K562 (cell line): ENCODE data around the gene IGDCC3. TPM values are rescaled to one million over a fixed set of nuclear protein-coding genes. Genes with fewer than 3 reads are reported as not detected.

ENCODE experiments used
- ATAC-seq: fragments of 200-7000 bp; cut with Tn5 transposase; 3 replicates; pipeline ENCODE4 v1.9.1; 2020; ENCODE audit warnings: moderate library complexity
- BruUV-seq: library from RNA; stranded (reverse); fragments of 400-500 nt; replicated peaks from 2 replicates; lab custom pipeline; 2021; lab: Mats Ljungman, UMichigan
- CTCF ChIA-PET: fragments of 300-600 bp; formaldehyde crosslinking; extraction: SDS; loops from one replicate; lab custom pipeline; 2021; ENCODE audit warnings: low intra/inter-chr PET ratio; lab: Yijun Ruan, JAX
- POLR2A ChIA-PET: fragments of 300-600, 350-650 bp; sonication (Branson Sonifier 250); formaldehyde crosslinking; extraction: SDS; loops from one replicate; lab custom pipeline; 2021; ENCODE audit warnings: antibody characterized with exemption, inconsistent platforms; lab: Yijun Ruan, JAX
- DNase-seq, 4 experiments: peaks; one replicate each; pipeline versions ENCODE4 v3.0.0 to v3.0.0-alpha.2; 2011 to 2018; ENCODE audit warnings: low spot score in 3 of 4, mixed read lengths in 3 of 4; ENCODE audit errors: extremely low read depth in 1 of 4
- FAIRE-seq: peaks from 2 replicates; lab custom pipeline; 2011; peaks lifted over from hg19 to GRCh38; lab: Jason Lieb, UNC
- H2AFZ ChIP-seq: 2 replicates; pipeline ENCODE4 v1.6.0; 2011; ENCODE audit warnings: low read depth, low read length, control low read depth, inconsistent platforms
- H3K27ac ChIP-seq: fragments of 200-600 bp; 3 replicates; pipeline ENCODE4 v1.8.0; 2011; ENCODE audit warnings: low read depth, mild to moderate bottlenecking, control low read depth, inconsistent platforms, low read length, moderate library complexity, mixed read lengths; ENCODE audit errors: extremely low read depth
- H3K27me3 ChIP-seq, 2 experiments: fragments of 300-600 bp in 1 of 2; 2 replicates in 1 of 2; 3 replicates in 1 of 2; pipeline versions ENCODE4 v1.6.0 to v1.8.0; 2011; ENCODE audit warnings: inconsistent platforms in 2 of 2, low read length in 2 of 2, mild to moderate bottlenecking in 1 of 2, mixed read lengths in 1 of 2, moderate library complexity in 1 of 2; ENCODE audit not compliant: control insufficient read depth in 2 of 2, insufficient read depth in 2 of 2
- H3K36me3 ChIP-seq: fragments of 300-600 bp; 3 replicates; pipeline ENCODE4 v1.8.0; 2011; ENCODE audit warnings: mild to moderate bottlenecking, low read length, inconsistent platforms; ENCODE audit not compliant: control insufficient read depth, insufficient read depth
- H3K4me1 ChIP-seq, 2 experiments: fragments of 200-600 bp in 1 of 2; replicated peaks in 1 of 2; 2 replicates in 1 of 2; 3 replicates in 1 of 2; pipeline versions ENCODE4 v1.5.1 to v1.8.0; 2011; ENCODE audit warnings: inconsistent platforms in 2 of 2, low read length in 2 of 2, mild to moderate bottlenecking in 1 of 2, mixed read lengths in 1 of 2, moderate library complexity in 1 of 2; ENCODE audit not compliant: control insufficient read depth in 2 of 2, insufficient read depth in 2 of 2
- H3K4me2 ChIP-seq: 2 replicates; pipeline ENCODE4 v1.6.1; 2011; ENCODE audit warnings: low read length, control low read depth, inconsistent platforms, mixed read lengths; ENCODE audit not compliant: insufficient read depth
- H3K4me3 ChIP-seq: fragments of 200-600 bp; sonication (generic), shearing (Covaris generic); 2 replicates; pipeline ENCODE4 v1.5.1; 2016; ENCODE audit warnings: control low read depth, inconsistent platforms
- H3K79me2 ChIP-seq: fragments of 200-600 bp; 3 replicates; pipeline ENCODE4 v1.8.0; 2011; ENCODE audit warnings: low read length, inconsistent platforms; ENCODE audit not compliant: control insufficient read depth, insufficient read depth
- H3K9ac ChIP-seq, 2 experiments: 2 replicates each; pipeline versions ENCODE4 v1.6.0 to v1.6.1; 2011; ENCODE audit warnings: low read depth in 2 of 2, low read length in 2 of 2, control low read depth in 1 of 2, inconsistent platforms in 1 of 2, mild to moderate bottlenecking in 1 of 2, mixed read lengths in 1 of 2; ENCODE audit not compliant: insufficient read depth in 1 of 2
- H3K9me1 ChIP-seq: one replicate; pipeline ENCODE4 v1.6.0; 2011; ENCODE audit warnings: inconsistent platforms, mild to moderate bottlenecking, low read length, moderate library complexity; ENCODE audit not compliant: control insufficient read depth, insufficient read depth
- H3K9me3 ChIP-seq: replicated peaks from 2 replicates; pipeline ENCODE4 v1.5.1; 2011; ENCODE audit warnings: low read depth, low read length, inconsistent platforms; ENCODE audit not compliant: control insufficient read depth, insufficient read depth
- H4K20me1 ChIP-seq: replicated peaks from 2 replicates; pipeline ENCODE4 v1.6.1; 2011; ENCODE audit warnings: low read length, inconsistent platforms, mixed read lengths; ENCODE audit not compliant: control insufficient read depth, insufficient read depth
- ASH1L ChIP-seq: fragments of 450-650 bp; IDR thresholded peaks from 2 replicates; pipeline ENCODE4 v1.6.1; 2018; ENCODE audit warnings: borderline replicate concordance, mild to moderate bottlenecking, low read depth; ENCODE audit not compliant: partially characterized antibody
- CEBPG ChIP-seq, 3 experiments: fragments of 200-800 bp in 1 of 3; sonication (Bioruptor generic) in 1 of 3; sonication (generic) in 1 of 3; formaldehyde crosslinking in 1 of 3; IDR thresholded peaks in 2 of 3; conservative IDR thresholded peaks in 1 of 3; 2 replicates each; pipeline versions ENCODE4 v1.6.1 to v1.8.0; 2016 to 2022; ENCODE audit warnings: missing compliant biosample characterization in 2 of 3, missing genetic modification characterization in 2 of 3, mild to moderate bottlenecking in 1 of 3, missing genetic modification reagents in 1 of 3
- HMBOX1 ChIP-seq: sonication (generic); IDR thresholded peaks from 2 replicates; pipeline ENCODE4 v1.6.1; 2016
- KAT7 ChIP-seq: sonication (generic); formaldehyde crosslinking; IDR thresholded peaks from 2 replicates; pipeline ENCODE4 v1.8.0; 2022; ENCODE audit warnings: missing genetic modification reagents, mild to moderate bottlenecking, borderline replicate concordance
- KHSRP ChIP-seq: fragments of 450-650 bp; IDR thresholded peaks from 2 replicates; pipeline ENCODE4 v1.6.1; 2017
- MGA ChIP-seq: fragments of 450-650 bp; IDR thresholded peaks from 2 replicates; pipeline ENCODE4 v1.6.1; 2016; ENCODE audit warnings: mild to moderate bottlenecking, moderate library complexity
- SAP30 ChIP-seq: fragments of 200-600 bp; sonication (generic); IDR thresholded peaks from 2 replicates; pipeline ENCODE4 v1.6.1; 2012; ENCODE audit warnings: borderline replicate concordance, low read depth, mild to moderate bottlenecking, moderate library complexity, low read length, control low read depth, inconsistent platforms; ENCODE audit not compliant: insufficient read depth, poor library complexity, severe bottlenecking
- WGBS: fragments of 100-300 bp; shearing (Covaris generic); methylation state at CpG from one replicate; pipeline ENCODE4 v1.1.6; 2016; ENCODE audit warnings: low coverage, mixed read lengths; ENCODE audit not compliant: insufficient coverage; ENCODE audit errors: missing lambda C conversion rate; 5-methylcytosine and 5-hydroxymethylcytosine counted together
- in situ Hi-C: fragments of 300-500 bp; cut with MboI; formaldehyde crosslinking; loops from 4 replicates; pipeline ENCODE4 v1.15.0; 2018; ENCODE audit warnings: inconsistent platforms, mixed read lengths
- intact Hi-C: fragments of 100-400 bp; cut with micrococcal nuclease; formaldehyde crosslinking; loops from 2 replicates; pipeline ENCODE4 v1.14.2; 2022
- polyA plus RNA-seq, 8 experiments: library from polyadenylated mRNA; depleted of rRNA in 4 of 8; stranded (reverse) in 5 of 8; unstranded in 3 of 8; fragments of >200 nt; fragmentation: Nextera tagmentation in 2 of 8; fragmentation: Illumina TruSeq in 1 of 8; extraction: Ambion mirVana in 2 of 8; extraction: Trizol in 1 of 8; gene quantifications; 2 replicates each; pipeline versions ENCODE4 v1.2.1 to v1.2.3, GENCODE V29; 2011 to 2014; ENCODE audit warnings: inconsistent platforms in 1 of 8, missing spikeins in 1 of 8
- total RNA-seq, 7 experiments: library from RNA; depleted of rRNA in 6 of 7; stranded (reverse); fragments of >200 nt in 6 of 7; fragmentation: Illumina TruSeq in 2 of 7; extraction: Trizol in 2 of 7; gene quantifications; 2 replicates each; pipeline versions ENCODE4 v1.2.1 to v1.2.3, GENCODE V29; 2011 to 2021; ENCODE audit warnings: low replicate concordance in 1 of 7

IGDCC3 gene
- total and polyA plus RNA-seq, 9 of the 15 experiments (the other 6 are each of a cell fraction or from before 2014, with no cell fraction given), result not detected

- BruUV-seq, result no TSS peak
- in situ Hi-C loops (no loop called here), intact Hi-C loops (no loop called here)
- no peak overlapping the region for H3K4me2 ChIP-seq
- peaks cover 4 to 16% of the 10 kb centered on the region in 2 experiments; a peak in 3 of 5 replicates for H3K4me1 ChIP-seq
- no peak overlapping the region for H3K27ac ChIP-seq
- CTCF ChIA-PET, result interaction anchor here (0.5 to 0.6 kb wide), 2 partner anchors 129 to 339 kb away, joined by 3 read pairs; no protein-coding TSS in a partner anchor
- FAIRE-seq (no peak), DNase-seq (no peak), ATAC-seq (no peak)
- no peaks in the 10 kb centered on the region for H4K20me1 ChIP-seq
- POLR2A ChIA-PET, result interaction anchor here (0.7 to 3.1 kb wide), 4 partner anchors 16 to 335 kb away, joined by 3 to 16 read pairs (median 3); partner anchors contain the start of gene RNU5B-1
- no peaks in the 10 kb centered on the region for H3K9me3 ChIP-seq
- no peak overlapping the region for H2AFZ ChIP-seq
- 5% methylated on average over 11 of the region's 11 CpGs for WGBS
- no peaks in the 10 kb centered on the region for H3K36me3 ChIP-seq
- H3K27me3 ChIP-seq, result peaks cover 34 to 67% of the 10 kb centered on the region in 2 experiments
- TF ChIP-seq KAT7 (CRISPR knock-in tag) (no peak), KHSRP (no peak), MGA (no peak), HMBOX1 (peak; percentile 49; the same call in 1 of the 2 replicates), ASH1L (no peak), CEBPG (CRISPR knock-in tag; IDR thresholded peaks at IDR 0.05) (no peak), CEBPG (tag; conservative IDR thresholded peaks at IDR 0.05 in 1 of 2, IDR thresholded peaks at IDR 0.05 in 1 of 2) (no peak), SAP30 (no peak)
- no peak overlapping the region for H3K9ac ChIP-seq
- no peaks in the 10 kb centered on the region for H3K79me2 ChIP-seq
- no peaks in the 10 kb centered on the region for H3K9me1 ChIP-seq
- H3K4me3 ChIP-seq, result no peak overlapping the region
Measured at GRCh38 chr15:65399001-65399706, 21.4 kb upstream of the IGDCC3 start.
